Measurements from ENCODE around the gene SEZ6L2. TPM values are rescaled to one million over a fixed set of nuclear protein-coding genes. Genes with fewer than 3 reads are reported as not detected.
"Not testable (repeated sequence)": the region's sequence is repeated elsewhere in the genome, so short reads cannot be mapped to it uniquely, and the experiment has no call there.

The SEZ6L2 gene
- total and polyA plus RNA-seq, 12 donors: 0.17 to 1.2 (median 0.70) TPM; not detected in 1

DNA sequence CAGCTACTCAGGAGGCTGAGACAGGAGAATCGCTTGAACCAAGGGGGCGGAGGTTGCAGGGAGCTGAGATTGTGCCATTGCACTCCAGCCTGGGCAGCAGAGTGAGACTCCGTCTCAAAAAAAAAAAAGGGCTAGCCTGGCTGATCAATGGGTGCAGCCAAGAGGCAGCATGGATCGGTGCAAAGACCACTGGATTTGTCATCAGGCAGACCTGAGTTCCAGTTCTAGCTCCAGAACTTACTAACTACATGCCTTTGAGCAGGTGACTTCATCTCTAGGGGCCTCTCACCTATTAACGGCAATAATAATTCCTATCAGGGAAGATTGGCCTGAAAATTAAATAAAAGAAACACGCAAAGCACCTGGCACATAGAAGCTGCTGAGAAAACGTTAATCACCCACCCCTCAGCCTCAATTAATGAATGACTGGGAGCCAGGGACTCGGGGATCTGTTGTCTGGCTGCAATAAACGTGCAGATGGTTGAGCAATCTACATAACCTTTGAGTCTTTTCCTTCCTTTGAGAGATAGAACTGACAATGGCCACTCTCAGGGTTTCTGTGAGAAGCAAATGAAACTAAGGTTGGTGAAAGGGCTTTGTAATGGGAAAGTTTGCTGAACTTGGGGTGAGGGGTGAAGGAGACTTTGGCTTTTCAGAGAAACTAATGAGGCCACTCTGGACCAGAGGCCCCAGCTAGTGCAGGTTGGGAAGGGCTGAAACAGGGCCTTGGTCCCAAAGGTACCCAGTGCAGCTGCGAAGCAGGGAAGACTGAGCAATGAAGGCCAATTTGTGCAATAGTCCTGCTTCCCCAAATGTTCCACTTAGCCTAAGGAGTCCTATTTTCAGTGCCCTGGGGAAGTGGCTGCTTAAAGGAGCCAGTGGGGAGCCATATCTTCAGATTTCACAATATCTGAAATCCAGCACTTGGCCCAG is 7.6 kb downstream of the SEZ6L2 start:
- intact Hi-C loops (cut with DNase I): no loop called here
- TF ChIP-seq, protein P1, sequence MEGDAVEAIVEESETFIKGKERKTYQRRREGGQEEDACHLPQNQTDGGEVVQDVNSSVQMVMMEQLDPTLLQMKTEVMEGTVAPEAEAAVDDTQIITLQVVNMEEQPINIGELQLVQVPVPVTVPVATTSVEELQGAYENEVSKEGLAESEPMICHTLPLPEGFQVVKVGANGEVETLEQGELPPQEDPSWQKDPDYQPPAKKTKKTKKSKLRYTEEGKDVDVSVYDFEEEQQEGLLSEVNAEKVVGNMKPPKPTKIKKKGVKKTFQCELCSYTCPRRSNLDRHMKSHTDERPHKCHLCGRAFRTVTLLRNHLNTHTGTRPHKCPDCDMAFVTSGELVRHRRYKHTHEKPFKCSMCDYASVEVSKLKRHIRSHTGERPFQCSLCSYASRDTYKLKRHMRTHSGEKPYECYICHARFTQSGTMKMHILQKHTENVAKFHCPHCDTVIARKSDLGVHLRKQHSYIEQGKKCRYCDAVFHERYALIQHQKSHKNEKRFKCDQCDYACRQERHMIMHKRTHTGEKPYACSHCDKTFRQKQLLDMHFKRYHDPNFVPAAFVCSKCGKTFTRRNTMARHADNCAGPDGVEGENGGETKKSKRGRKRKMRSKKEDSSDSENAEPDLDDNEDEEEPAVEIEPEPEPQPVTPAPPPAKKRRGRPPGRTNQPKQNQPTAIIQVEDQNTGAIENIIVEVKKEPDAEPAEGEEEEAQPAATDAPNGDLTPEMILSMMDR (IDR thresholded peaks at IDR 0.05): no peak
- Histone ChIP-seq H3K27me3 (peaks cover 0 to 14% (median 8%) of the 10 kb centered on the region in 7 donors), H3K9me3 (no peaks in the 10 kb centered on the region), H3K27ac (no peak overlapping the region), H3K4me3 (no peak overlapping the region), H3K4me1 (no peaks in the 10 kb centered on the region), H3K36me3 (no peaks in the 10 kb centered on the region)
- ATAC-seq (no peak), DNase-seq (no peak)
- WGBS, 2 donors: 72 to 73% methylated on average over 10 of the region's 10 CpGs

DNA sequence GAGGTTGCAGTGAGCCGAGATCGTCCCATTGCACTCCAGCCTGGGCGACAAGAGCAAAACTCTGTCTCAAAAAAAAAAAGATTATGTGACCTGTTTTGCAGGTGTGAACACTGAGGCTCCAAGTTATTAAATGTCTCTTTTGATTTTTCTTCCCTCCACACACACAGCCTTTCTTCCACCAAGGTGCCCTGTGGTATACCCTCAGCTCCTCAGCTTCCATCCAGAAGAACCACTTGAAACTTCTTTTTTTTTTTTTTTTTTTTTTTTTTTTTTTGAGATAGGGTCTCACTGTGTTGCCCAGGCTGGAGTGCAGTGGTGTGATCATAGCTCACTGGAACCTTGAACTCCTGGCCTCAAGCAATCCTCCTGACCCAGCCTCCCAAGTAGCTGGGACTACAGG is 10.0 kb downstream of the SEZ6L2 start:
- H3K4me1 ChIP-seq; H3K27me3 ChIP-seq; intact Hi-C loops (cut with DNase I); DNase-seq; H3K36me3 ChIP-seq; H3K4me3 ChIP-seq; H3K27ac ChIP-seq; ATAC-seq; H3K9me3 ChIP-seq: not testable (repeated sequence)
- WGBS, 2 donors: 98 to 100% methylated on average over 3 of the region's 3 CpGs

DNA sequence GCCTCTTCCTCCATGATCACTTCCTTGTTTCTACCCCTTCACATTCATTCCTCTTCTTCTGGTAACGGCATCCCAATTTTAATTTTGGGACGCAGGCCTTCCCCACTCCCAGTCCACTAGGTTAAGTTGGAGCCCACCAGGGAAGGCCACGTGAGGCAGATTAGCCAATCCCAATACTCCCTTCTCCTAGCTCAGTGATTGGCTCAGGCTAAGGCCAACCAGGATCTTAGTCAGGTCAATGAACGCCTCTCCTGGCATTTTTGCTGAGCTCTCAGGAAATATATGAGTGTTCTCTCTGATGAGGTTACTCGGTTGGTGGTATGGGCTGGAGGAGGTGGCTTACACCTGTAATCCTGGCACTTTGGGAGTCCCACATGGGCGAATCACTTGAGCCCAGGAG is 15.4 kb downstream of the SEZ6L2 start:
- Histone ChIP-seq H3K9me3 (no peaks in the 10 kb centered on the region), H3K4me1 (no peaks in the 10 kb centered on the region), H3K27me3 (peaks cover 3 to 16% (median 11%) of the 10 kb centered on the region in 7 donors), H3K36me3 (no peaks in the 10 kb centered on the region), H3K27ac (no peak overlapping the region), H3K4me3 (no peak overlapping the region)
- 67 to 87% methylated on average over 6 of the region's 6 CpGs for WGBS, 2 donors
- no peak for DNase-seq
- intact Hi-C loops (cut with DNase I): no loop called here
- TF ChIP-seq, protein P1 (IDR thresholded peaks at IDR 0.05): no peak
- ATAC-seq: no peak

DNA sequence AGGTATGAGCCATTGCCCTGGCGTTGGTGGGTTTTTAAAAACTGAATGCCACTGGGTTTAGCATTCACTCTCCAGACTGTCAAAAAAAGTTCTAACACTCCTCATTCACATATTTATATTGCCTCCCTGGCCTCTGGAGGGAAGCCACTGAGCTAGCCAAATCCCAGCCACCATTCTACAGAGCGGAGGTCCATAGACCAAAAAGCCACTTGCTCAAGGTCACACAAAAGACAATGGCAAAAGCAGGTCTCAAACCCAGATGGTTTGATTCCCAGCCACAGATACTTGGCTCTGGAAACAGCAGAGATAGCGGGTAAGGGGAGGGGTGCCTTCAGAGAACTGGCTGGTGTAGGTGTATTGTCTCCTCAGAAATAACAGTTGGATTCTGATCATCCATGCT is 18.3 kb downstream of the SEZ6L2 start:
- Histone ChIP-seq H3K27ac (no peak overlapping the region), H3K4me1 (peaks cover 0 to 12% (median 0%) of the 10 kb centered on the region in 9 donors), H3K27me3 (peaks cover 3 to 44% (median 39%) of the 10 kb centered on the region in 7 donors), H3K4me3 (no peak overlapping the region), H3K9me3 (no peaks in the 10 kb centered on the region), H3K36me3 (no peaks in the 10 kb centered on the region)
- ATAC-seq: no peak
- DNase-seq: no peak
- WGBS, 2 donors: 83 to 87% methylated on average over 3 of the region's 3 CpGs
- intact Hi-C loops (cut with DNase I): no loop called here
- TF ChIP-seq, protein P1 (IDR thresholded peaks at IDR 0.05): no peak

DNA sequence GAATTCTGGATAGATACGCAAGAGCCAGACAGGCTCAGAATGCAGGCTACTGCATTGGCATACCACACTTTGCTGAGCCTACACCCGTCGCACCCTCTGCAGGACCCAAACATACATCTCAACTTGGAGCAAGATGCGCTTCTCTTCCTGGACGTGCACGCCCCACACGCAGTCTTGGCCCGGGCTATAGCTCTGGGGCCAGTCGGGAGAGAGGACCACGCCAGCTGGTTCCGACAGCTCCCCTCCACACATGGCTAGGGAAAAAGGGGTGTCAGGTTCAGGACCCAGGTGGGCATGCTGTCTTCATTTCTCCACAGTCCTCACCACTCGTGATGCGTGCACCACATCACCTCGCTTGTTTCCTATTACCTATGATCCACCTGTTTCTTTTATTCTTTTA is 21.2 kb downstream of the SEZ6L2 start:
- Histone ChIP-seq H3K27me3 (peaks cover 3 to 52% (median 50%) of the 10 kb centered on the region in 7 donors), H3K4me1 (peaks cover 0 to 12% (median 0%) of the 10 kb centered on the region in 9 donors), H3K36me3 (no peaks in the 10 kb centered on the region), H3K4me3 (no peak overlapping the region), H3K9me3 (no peaks in the 10 kb centered on the region), H3K27ac (no peak overlapping the region)
- TF ChIP-seq, protein P1 (IDR thresholded peaks at IDR 0.05): no peak
- DNase-seq (no peak), ATAC-seq (no peak)
- intact Hi-C loops (cut with DNase I): no loop called here
- 88 to 89% methylated on average over 14 of the region's 14 CpGs for WGBS, 2 donors
